ENCODE measurements around the gene NMUR1.
"Not testable (repeated sequence)": the region's sequence is repeated elsewhere in the genome, so short reads cannot be mapped to it uniquely, and the experiment has no call there.

Gene NMUR1

DNA sequence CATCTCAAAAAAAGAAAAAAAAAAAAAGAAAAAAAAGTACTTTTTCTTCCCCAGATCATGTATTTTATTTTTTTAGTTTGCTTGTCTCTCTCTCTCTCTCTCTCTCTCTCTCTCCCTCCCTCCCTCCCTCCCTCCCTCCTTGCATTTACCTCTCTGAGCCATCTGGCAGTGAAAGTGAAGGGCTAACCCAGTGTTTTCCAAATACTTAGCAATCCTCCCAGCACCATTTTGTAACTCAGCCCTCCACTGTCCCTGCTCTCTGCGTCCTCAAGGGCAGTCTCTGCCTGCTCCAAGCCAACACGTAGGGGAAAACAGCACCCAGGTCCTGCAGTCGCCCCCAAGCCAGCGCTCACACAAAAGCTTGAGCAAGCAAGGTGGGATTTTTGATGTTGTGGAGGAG, 42.9 kb upstream of the NMUR1 start:
- H3K4me3 ChIP-seq (replicated peaks; ENCODE audit: low read depth, low read length): no peak overlapping the region

DNA sequence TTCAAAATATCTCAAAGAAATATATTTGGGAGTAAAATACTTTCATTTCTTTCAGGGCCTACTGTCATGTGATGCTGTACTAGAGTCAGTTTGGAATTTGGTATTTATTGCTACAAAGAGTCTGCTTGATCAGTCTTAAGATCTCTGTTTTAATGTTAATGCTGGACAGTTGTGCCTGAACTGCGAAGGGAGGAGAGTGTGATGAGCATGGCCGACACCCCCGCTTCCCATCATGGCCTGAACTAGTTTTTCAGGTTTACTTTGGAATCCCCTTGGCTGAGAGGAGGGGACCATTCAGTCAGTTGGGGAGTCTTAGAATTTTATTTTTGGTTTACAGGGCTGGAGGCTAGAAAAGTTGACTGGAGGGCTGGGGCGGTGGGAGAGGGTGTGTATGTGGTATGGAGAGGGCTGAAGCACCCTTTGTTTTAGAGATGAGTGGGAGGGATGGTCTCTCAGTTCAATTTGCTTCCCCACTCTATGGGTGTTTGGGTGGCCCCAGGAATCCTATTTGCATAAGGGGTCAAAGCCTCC, 41.5 kb upstream of the NMUR1 start:
- H3K4me3 ChIP-seq (replicated peaks; ENCODE audit: low read depth, low read length): no peak overlapping the region
- no peak for DNase-seq (ENCODE audit: extremely low read depth, low read depth)
- TF ChIP-seq, protein P1, sequence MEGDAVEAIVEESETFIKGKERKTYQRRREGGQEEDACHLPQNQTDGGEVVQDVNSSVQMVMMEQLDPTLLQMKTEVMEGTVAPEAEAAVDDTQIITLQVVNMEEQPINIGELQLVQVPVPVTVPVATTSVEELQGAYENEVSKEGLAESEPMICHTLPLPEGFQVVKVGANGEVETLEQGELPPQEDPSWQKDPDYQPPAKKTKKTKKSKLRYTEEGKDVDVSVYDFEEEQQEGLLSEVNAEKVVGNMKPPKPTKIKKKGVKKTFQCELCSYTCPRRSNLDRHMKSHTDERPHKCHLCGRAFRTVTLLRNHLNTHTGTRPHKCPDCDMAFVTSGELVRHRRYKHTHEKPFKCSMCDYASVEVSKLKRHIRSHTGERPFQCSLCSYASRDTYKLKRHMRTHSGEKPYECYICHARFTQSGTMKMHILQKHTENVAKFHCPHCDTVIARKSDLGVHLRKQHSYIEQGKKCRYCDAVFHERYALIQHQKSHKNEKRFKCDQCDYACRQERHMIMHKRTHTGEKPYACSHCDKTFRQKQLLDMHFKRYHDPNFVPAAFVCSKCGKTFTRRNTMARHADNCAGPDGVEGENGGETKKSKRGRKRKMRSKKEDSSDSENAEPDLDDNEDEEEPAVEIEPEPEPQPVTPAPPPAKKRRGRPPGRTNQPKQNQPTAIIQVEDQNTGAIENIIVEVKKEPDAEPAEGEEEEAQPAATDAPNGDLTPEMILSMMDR (IDR thresholded peaks at IDR 0.05; ENCODE audit: low read depth, low read length, missing control alignments): no peak

More for the DNA sequence above, 42.9 kb upstream of the NMUR1 start:
- no peak for DNase-seq (ENCODE audit: extremely low read depth, low read depth)
- TF ChIP-seq, protein P1 (IDR thresholded peaks at IDR 0.05; ENCODE audit: low read depth, low read length, missing control alignments): no peak

DNA sequence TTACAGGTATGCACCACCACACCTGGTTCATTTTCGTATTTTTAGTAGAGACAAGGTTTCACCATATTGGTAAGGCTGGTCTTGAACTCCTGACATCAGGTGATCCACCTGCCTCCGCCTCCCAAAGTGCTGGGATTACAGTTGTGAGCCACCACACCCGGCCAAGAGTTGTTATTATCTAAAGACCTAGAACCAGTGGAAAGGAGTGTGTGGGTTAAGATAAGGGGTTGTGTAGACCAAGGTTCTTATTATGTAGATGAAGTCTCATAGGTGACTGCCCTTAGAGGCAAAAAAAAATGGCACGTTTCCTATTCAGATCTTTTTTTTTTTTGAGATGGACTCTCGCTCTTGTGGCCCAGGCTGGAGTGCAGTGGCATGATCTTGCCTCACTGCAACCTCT, 40.7 kb upstream of the NMUR1 start:
- not testable (repeated sequence) for DNase-seq (ENCODE audit: extremely low read depth, low read depth); H3K4me3 ChIP-seq (replicated peaks; ENCODE audit: low read depth, low read length)

DNA sequence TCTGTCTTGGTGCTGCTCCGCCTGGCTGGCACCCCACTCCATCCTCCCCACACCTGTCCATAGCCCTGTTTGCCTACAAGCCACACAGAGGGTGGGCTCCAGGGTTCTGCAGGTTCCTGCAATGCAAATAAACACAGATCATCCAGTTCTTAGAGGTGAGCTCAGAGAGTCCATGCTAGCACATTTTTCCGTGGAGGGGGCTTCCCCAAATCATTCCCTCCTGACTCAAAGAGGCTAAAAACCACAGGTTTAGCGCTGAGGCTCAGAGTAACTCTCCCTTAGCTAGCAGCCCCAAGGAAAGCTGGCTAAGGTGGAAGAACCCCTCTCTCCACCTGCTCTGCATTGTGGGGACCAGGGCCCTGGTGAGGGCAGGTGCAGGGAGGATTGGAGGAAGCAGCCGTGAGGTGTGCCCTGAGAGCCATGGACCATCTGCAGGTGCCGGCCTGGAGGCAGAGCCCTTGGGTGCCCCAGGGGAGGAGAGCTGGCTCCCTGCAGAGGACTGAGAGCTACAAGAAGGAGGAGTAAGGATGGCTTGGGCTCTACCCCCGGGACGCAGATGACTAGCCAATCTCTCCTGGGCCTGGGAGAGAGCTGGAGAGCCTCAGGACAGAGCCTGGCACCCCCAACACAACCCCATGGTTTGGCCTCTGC, 38.7 kb upstream of the NMUR1 start:
- H3K4me3 ChIP-seq (replicated peaks; ENCODE audit: low read depth, low read length): no peak overlapping the region
- DNase-seq (ENCODE audit: extremely low read depth, low read depth): no peak
- TF ChIP-seq, protein P1 (IDR thresholded peaks at IDR 0.05; ENCODE audit: low read depth, low read length, missing control alignments): no peak

DNA sequence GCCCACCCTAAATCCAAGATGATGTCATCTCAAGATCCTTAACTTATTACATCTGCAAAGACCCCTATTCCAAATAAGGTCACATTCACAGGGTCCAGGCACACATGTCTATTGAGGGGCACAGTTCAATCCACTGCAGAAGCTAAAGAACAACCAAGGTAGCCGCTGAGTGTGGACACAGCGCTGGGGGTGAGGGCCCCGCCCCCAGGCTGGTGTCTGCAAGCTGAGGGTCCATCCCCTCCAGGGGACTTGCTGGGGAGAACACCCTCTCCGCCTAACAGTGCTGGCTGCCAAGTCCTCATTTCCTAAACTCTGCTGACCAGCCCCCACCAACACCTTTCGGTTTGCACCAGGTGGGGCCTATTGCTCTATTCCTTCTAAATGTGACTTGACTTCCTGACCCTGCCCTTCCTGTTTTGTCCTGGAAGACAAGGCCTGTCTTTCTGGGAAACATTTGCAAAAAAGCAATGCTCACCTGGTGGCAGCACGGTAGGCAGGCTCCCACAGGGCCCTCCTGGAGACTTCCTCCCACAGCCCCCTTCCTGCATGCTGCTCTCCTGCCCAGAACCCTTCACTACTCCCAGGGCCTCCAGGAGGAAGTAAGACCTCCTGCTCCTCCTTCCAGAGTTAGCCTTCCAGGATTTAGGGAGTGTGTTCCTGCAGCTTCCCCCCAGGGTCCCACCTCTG, 38.0 kb upstream of the NMUR1 start:
- TF ChIP-seq, protein P1 (IDR thresholded peaks at IDR 0.05; ENCODE audit: low read depth, low read length, missing control alignments): no peak
- no peak for DNase-seq (ENCODE audit: extremely low read depth, low read depth)
- H3K4me3 ChIP-seq (replicated peaks; ENCODE audit: low read depth, low read length): no peak overlapping the region

DNA sequence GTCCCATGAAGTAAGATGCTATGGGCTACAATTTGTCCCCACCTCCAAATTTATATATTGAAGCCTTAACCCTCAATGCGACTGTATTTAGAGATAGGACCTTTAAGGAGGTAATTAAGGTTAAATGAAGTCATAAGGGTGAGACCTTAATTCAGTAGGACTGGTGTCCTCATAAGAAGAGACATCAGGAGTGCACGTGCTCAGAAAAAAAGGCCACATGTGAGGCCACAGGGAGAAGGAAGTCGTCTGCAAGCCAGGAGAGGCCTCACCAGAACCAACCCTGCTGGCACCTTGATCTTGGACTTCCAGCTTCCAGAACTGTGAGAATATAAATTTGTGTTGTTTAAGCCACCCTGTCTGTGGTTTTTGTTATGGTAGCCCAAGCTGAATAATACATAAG, 36.9 kb upstream of the NMUR1 start:
- no peak for DNase-seq (ENCODE audit: extremely low read depth, low read depth)
- H3K4me3 ChIP-seq (replicated peaks; ENCODE audit: low read depth, low read length): no peak overlapping the region
- TF ChIP-seq, protein P1 (IDR thresholded peaks at IDR 0.05; ENCODE audit: low read depth, low read length, missing control alignments): no peak

DNA sequence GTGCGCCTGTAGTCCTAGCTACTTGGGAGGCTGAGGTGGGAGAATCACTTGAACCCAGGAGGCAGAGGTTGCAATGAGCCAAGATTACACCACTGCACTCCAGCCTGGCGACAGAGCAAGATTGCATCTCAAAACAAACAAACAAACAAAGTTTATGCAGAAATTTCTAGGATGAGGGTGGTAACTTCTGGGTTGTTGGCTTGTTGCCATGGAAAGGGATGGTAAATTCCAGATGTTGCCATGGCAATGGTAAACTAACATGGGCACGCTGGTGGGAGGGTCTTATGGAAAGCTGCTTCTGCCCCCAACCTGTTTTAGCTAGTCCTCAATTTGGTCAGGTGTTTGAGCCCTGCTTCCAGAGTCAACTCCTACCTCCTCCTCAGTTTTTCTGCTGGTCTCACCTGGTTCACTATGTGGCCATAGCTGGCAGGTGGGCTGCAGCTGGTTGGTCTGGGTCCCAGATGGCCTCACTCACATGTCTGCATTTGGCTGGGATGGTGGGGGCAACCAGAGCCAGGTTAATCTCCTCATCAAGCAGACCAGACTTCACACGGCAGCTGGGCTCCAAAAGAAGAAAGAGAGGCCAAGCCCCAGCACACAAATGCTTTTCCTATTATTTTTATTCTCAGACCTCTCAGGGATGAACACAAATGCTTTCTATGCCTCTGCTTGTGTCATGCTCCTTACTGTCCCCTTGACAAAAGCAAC, 35.8 kb upstream of the NMUR1 start:
- DNase-seq (ENCODE audit: extremely low read depth, low read depth): no peak
- TF ChIP-seq, protein P1 (IDR thresholded peaks at IDR 0.05; ENCODE audit: low read depth, low read length, missing control alignments): no peak

More for the DNA sequence above, 35.8 kb upstream of the NMUR1 start:
- H3K4me3 ChIP-seq (replicated peaks; ENCODE audit: low read depth, low read length): no peak overlapping the region
